ENCODE data around the gene CCDC89.

The CCDC89 gene

DNA sequence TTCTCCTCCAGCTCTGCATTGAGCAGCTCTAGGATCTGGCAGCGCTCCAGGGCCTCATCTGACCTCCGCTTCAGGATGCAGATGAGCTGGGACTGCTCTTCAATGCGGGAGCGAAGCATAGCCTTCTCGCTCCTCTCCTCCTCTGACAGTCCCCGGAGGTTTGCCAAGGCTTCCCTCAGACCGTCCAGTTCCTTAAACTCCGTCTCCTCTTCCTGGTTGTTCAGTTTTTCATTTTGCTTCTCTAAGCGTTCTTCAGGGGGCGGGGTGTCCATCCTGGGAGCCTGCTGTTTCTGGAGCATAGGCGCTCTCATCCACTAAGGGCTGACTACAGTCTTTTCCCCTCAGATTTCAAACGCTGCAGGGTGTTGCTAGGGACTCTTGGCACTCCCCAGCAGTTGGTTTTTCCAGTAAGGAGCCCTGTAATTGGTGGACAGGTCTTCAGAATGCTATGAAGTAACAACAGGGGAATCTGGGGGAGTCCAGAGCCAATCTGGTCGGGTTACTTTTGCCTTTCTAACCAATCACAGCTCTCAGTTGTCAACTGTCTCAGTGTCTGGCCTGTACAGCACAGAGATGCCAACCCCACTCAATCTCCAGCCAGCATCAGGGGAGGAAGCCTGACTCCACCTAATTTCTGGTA lies at the start of gene CCDC89:
TSS of gene CCDC89 (minus strand) at position 376 of the 640 bp plus-strand sequence. CDS start at position 311, 65 bp downstream.
- no peak within 1 kb of the TSS for H3K27ac ChIP-seq
- TF ChIP-seq, protein P1, sequence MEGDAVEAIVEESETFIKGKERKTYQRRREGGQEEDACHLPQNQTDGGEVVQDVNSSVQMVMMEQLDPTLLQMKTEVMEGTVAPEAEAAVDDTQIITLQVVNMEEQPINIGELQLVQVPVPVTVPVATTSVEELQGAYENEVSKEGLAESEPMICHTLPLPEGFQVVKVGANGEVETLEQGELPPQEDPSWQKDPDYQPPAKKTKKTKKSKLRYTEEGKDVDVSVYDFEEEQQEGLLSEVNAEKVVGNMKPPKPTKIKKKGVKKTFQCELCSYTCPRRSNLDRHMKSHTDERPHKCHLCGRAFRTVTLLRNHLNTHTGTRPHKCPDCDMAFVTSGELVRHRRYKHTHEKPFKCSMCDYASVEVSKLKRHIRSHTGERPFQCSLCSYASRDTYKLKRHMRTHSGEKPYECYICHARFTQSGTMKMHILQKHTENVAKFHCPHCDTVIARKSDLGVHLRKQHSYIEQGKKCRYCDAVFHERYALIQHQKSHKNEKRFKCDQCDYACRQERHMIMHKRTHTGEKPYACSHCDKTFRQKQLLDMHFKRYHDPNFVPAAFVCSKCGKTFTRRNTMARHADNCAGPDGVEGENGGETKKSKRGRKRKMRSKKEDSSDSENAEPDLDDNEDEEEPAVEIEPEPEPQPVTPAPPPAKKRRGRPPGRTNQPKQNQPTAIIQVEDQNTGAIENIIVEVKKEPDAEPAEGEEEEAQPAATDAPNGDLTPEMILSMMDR (conservative IDR thresholded peaks at IDR 0.05): no peak
- no peak for TF ChIP-seq ZFX (IDR thresholded peaks at IDR 0.05)

DNA sequence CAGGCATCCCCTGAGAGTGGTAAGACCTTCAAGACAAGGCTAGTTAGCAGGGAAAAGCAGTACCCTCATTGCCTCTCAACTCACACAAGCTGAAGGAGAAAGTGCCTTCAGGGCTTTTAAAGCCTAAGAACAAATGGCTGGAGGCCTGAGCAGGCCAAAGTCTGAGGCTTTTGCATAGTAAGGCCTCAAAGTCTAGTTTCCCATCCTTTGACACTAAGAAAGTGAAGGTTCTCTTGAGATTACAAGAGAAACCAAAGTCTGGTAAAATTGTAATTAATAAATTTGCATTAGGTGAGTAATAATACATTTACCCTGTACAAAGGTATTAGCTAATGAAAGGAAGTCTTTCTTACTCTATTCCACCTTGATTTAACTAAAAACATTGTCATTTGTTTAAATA lies 47.0 kb upstream of the CCDC89 start:
- TF ChIP-seq, protein P1 (conservative IDR thresholded peaks at IDR 0.05): no peak
- no peak for TF ChIP-seq ZFX (IDR thresholded peaks at IDR 0.05)
- H3K27ac ChIP-seq: no peak overlapping the region

DNA sequence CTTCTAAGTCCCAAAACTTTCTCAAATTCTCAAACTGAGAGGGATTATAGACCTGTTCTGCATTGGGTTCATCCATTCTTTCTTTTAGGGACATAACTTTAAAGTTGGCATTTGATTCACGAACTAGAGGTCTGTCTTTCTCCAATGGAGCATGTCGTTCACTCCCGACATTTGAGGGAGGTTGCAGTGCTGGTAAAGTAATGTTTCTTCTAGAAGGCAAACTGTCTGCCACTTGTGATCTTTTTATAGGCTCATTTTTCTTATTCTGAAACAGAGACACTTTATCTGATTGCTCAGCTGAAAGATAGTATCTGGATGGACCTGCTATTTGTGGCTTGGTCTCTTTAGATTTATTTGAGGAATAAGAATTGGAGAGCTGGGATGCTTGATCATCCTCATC lies 40.4 kb upstream of the CCDC89 start:
- no peak overlapping the region for H3K27ac ChIP-seq
- TF ChIP-seq ZFX (IDR thresholded peaks at IDR 0.05): no peak
- TF ChIP-seq, protein P1 (conservative IDR thresholded peaks at IDR 0.05): no peak

DNA sequence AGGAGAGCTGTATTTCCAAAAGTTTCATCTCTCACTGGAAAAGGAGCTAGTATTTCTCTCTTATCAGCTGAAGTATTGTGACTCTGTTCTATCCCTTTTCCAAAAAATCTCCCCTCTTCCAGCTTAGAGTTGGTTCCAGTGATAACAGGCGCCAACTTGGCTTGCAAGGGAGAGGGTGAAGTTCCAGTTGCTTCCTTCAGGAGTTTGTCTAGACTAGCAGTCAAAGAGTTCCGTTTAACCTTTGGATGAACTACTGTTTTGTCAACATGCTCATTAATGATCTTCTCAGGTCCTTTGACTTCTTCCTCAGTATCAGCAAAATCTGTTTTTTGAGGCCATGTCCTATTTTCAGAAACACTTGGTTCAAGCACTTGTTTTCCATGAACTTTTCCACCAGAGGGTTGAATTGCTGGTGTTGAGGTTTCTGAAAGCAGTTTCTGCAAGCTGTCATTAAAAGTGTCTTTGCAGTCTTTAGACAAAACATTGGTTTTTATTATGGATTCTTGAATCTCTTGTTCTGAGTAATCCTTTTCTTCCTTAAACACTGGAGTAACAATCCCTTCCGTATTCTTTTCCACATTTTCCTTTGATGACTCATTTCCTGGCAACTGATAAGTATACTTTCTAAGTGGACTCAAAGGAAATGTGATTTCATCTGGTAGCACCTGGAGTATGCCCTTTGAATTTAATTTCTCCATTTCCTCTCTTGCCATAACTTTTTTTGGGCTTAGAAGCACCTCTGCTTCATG lies 39.7 kb upstream of the CCDC89 start:
- no peak for TF ChIP-seq ZFX (IDR thresholded peaks at IDR 0.05)
- TF ChIP-seq, protein P1 (conservative IDR thresholded peaks at IDR 0.05): no peak
- H3K27ac ChIP-seq: no peak overlapping the region

DNA sequence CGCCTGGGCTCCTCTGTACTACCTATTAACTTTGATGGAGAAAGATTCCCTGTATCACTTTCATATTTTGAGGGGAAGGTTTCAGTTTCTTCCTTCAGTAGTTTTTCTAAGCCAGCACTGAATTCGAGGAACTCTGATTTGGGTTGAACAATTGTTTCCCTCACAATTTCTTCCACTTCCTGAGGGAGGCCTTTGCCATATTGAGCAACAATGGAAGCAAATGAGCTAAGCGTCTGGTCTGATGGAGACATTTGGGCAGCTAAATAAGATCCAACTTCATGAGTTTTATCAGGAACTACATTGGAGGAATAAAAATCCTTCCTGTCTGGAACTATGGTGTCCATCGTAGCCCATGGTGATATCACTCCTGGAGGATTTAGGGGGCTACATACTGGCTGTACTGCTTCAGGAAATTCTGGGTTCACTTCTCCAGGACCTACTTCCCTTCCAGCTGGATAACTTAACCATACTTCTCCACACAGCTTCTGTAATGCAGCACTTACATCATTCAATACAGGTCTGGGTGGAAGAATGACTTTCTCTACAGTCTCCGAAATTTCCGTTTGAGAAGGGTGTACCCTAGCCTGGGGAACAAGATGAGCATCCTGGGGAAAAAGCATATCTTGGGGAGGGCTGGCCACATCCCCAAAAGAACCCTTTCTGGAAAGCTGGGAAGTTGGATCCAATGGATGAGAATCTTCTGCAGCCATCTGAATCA lies 38.9 kb upstream of the CCDC89 start:
- H3K27ac ChIP-seq: no peak overlapping the region
- TF ChIP-seq ZFX (IDR thresholded peaks at IDR 0.05): no peak
- TF ChIP-seq, protein P1 (conservative IDR thresholded peaks at IDR 0.05): no peak

DNA sequence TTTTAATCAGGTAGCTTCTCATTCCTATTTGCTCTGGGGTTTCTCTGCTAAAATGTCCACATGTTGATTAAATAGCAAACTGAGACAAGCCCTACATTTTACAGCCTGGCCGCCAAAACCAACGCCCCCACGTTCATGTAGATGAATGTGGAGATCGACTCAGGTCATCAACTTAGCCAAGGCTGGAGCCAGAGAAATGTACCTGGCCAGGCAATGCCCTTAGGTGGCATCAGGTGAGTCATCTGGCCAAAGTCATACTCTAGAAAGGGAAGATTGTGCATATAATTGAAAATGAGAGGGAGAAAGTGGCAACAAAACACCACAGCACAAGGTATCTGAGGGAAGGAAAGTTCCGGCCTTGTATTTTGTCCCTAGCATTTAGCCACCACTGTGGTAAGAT lies 37.1 kb upstream of the CCDC89 start:
- H3K27ac ChIP-seq: no peak overlapping the region
- no peak for TF ChIP-seq ZFX (IDR thresholded peaks at IDR 0.05)
- TF ChIP-seq, protein P1 (conservative IDR thresholded peaks at IDR 0.05): no peak

DNA sequence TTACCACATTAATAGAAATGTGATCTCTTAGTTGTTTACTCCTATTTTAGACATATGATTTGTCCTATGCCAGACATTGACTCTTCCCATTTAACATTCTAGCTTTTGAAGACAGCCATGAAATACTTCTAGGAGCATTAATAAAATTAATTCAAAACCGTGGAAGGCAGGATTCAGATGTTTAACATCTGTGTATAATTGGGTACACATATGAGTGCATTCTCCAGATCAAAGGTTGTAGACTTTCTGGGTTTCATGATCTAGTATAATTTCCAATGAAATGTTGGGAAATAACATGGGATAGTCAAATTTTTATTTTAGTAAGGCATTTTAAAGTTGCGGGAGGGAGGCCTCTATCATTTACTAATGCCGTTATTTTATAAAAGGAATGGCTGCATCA lies 35.2 kb upstream of the CCDC89 start:
- no peak overlapping the region for H3K27ac ChIP-seq
- TF ChIP-seq, protein P1 (conservative IDR thresholded peaks at IDR 0.05): no peak
- TF ChIP-seq ZFX (IDR thresholded peaks at IDR 0.05): no peak

All from C4-2B (cell line).